Measurements from ENCODE around the gene FCER2. TPM values are rescaled to one million over a fixed set of nuclear protein-coding genes. Genes with fewer than 3 reads are reported as not detected.

Gene FCER2
- total and polyA plus RNA-seq, 4 donors, result 0.27 to 0.59 (median 0.50) TPM; not detected in 1

- Histone ChIP-seq H3K36me3 (ENCODE audit: control insufficient read depth, insufficient read depth, low read length) (no peaks in the 10 kb centered on the region), H3K4me3 (ENCODE audit: low read depth, low read length) (no peak overlapping the region), H3K27ac (ENCODE audit: low read depth, low read length) (no peak overlapping the region), H3K27me3 (ENCODE audit: control insufficient read depth, insufficient read depth, low read length) (no peaks in the 10 kb centered on the region), H3K9me3 (ENCODE audit: control insufficient read depth, insufficient read depth, low read length) (no peaks in the 10 kb centered on the region), H3K4me1 (ENCODE audit: control insufficient read depth, insufficient read depth, low read length) (peaks cover 6% of the 10 kb centered on the region)
- WGBS (ENCODE audit: insufficient coverage), result 59% methylated on average over 8 of the region's 14 CpGs
- DNase-seq (ENCODE audit: low read depth in 4 of 6, low spot score in 6 of 6), result no peak
Observed at GRCh38 chr19:7657131-7657751, 44.7 kb downstream of the FCER2 start.

- Histone ChIP-seq H3K4me3 (ENCODE audit: low read depth, low read length) (no peak overlapping the region), H3K4me1 (ENCODE audit: control insufficient read depth, insufficient read depth, low read length) (peaks cover 8% of the 10 kb centered on the region), H3K27ac (ENCODE audit: low read depth, low read length) (no peak overlapping the region), H3K9me3 (ENCODE audit: control insufficient read depth, insufficient read depth, low read length) (no peaks in the 10 kb centered on the region), H3K27me3 (ENCODE audit: control insufficient read depth, insufficient read depth, low read length) (peaks cover 5% of the 10 kb centered on the region), H3K36me3 (ENCODE audit: control insufficient read depth, insufficient read depth, low read length) (no peaks in the 10 kb centered on the region)
- DNase-seq (ENCODE audit: low read depth in 4 of 6, low spot score in 6 of 6), result no peak
- WGBS (ENCODE audit: insufficient coverage), result 67% methylated on average over 8 of the region's 8 CpGs
Observed at GRCh38 chr19:7655581-7655980, 46.4 kb downstream of the FCER2 start.

- WGBS (ENCODE audit: insufficient coverage), result 73% methylated on average over 3 of the region's 8 CpGs
- no peak overlapping the region for H3K4me3 ChIP-seq (ENCODE audit: low read depth, low read length)
- H3K9me3 ChIP-seq (ENCODE audit: control insufficient read depth, insufficient read depth, low read length), result no peaks in the 10 kb centered on the region
- H3K36me3 ChIP-seq (ENCODE audit: control insufficient read depth, insufficient read depth, low read length), result no peaks in the 10 kb centered on the region
- peaks cover 8% of the 10 kb centered on the region for H3K4me1 ChIP-seq (ENCODE audit: control insufficient read depth, insufficient read depth, low read length)
- no peak for DNase-seq (ENCODE audit: low read depth in 4 of 6, low spot score in 6 of 6)
- peaks cover 5% of the 10 kb centered on the region for H3K27me3 ChIP-seq (ENCODE audit: control insufficient read depth, insufficient read depth, low read length)
- no peak overlapping the region for H3K27ac ChIP-seq (ENCODE audit: low read depth, low read length)
Observed at GRCh38 chr19:7654401-7654800, 47.5 kb downstream of the FCER2 start.

GRCh38 chr19:7652061-7652641 is 49.8 kb downstream of the FCER2 start:
- 2% methylated on average over 24 of the region's 28 CpGs for WGBS (ENCODE audit: insufficient coverage)
- Histone ChIP-seq H3K4me1 (ENCODE audit: control insufficient read depth, insufficient read depth, low read length) (peaks cover 5% of the 10 kb centered on the region), H3K27me3 (ENCODE audit: control insufficient read depth, insufficient read depth, low read length) (peaks cover 5% of the 10 kb centered on the region), H3K27ac (ENCODE audit: low read depth, low read length) (no peak overlapping the region), H3K4me3 (ENCODE audit: low read depth, low read length) (no peak overlapping the region), H3K36me3 (ENCODE audit: control insufficient read depth, insufficient read depth, low read length) (peaks cover 2% of the 10 kb centered on the region), H3K9me3 (ENCODE audit: control insufficient read depth, insufficient read depth, low read length) (no peaks in the 10 kb centered on the region)
- peak; percentile 28 to 90 (median 66) for DNase-seq (ENCODE audit: low read depth in 4 of 6, low spot score in 6 of 6)

- 44% methylated on average over 2 of the region's 2 CpGs for WGBS (ENCODE audit: insufficient coverage)
- DNase-seq (ENCODE audit: low read depth in 4 of 6, low spot score in 6 of 6), result no peak
- H3K4me3 ChIP-seq (ENCODE audit: low read depth, low read length), result no peak overlapping the region
Observed at GRCh38 chr19:7650148-7650547, 51.8 kb downstream of the FCER2 start.

GRCh38 chr19:7648265-7649014 is 53.5 kb downstream of the FCER2 start:
- Histone ChIP-seq H3K27ac (ENCODE audit: low read depth, low read length) (no peak overlapping the region), H3K9me3 (ENCODE audit: control insufficient read depth, insufficient read depth, low read length) (no peaks in the 10 kb centered on the region), H3K27me3 (ENCODE audit: control insufficient read depth, insufficient read depth, low read length) (peaks cover 5% of the 10 kb centered on the region), H3K4me3 (ENCODE audit: low read depth, low read length) (no peak overlapping the region), H3K4me1 (ENCODE audit: control insufficient read depth, insufficient read depth, low read length) (peaks cover 5% of the 10 kb centered on the region), H3K36me3 (ENCODE audit: control insufficient read depth, insufficient read depth, low read length) (peaks cover 5% of the 10 kb centered on the region)
- no peak for DNase-seq (ENCODE audit: low read depth in 4 of 6, low spot score in 6 of 6)
- WGBS (ENCODE audit: insufficient coverage), result 87% methylated on average over 14 of the region's 15 CpGs

More at GRCh38 chr19:7650148-7650547, 51.8 kb downstream of the FCER2 start:
- H3K27ac ChIP-seq (ENCODE audit: low read depth, low read length), result no peak overlapping the region
- H3K9me3 ChIP-seq (ENCODE audit: control insufficient read depth, insufficient read depth, low read length), result no peaks in the 10 kb centered on the region
- H3K4me1 ChIP-seq (ENCODE audit: control insufficient read depth, insufficient read depth, low read length), result peaks cover 5% of the 10 kb centered on the region
- H3K27me3 ChIP-seq (ENCODE audit: control insufficient read depth, insufficient read depth, low read length), result peaks cover 5% of the 10 kb centered on the region
- peaks cover 5% of the 10 kb centered on the region for H3K36me3 ChIP-seq (ENCODE audit: control insufficient read depth, insufficient read depth, low read length)

- Histone ChIP-seq H3K4me3 (ENCODE audit: low read depth, low read length) (no peak overlapping the region), H3K27ac (ENCODE audit: low read depth, low read length) (no peak overlapping the region), H3K9me3 (ENCODE audit: control insufficient read depth, insufficient read depth, low read length) (no peaks in the 10 kb centered on the region), H3K36me3 (ENCODE audit: control insufficient read depth, insufficient read depth, low read length) (peaks cover 8% of the 10 kb centered on the region), H3K4me1 (ENCODE audit: control insufficient read depth, insufficient read depth, low read length) (peaks cover under 1% of the 10 kb centered on the region), H3K27me3 (ENCODE audit: control insufficient read depth, insufficient read depth, low read length) (peaks cover 5% of the 10 kb centered on the region)
- DNase-seq (ENCODE audit: low read depth in 4 of 6, low spot score in 6 of 6), result no peak
- 93% methylated on average over 26 of the region's 26 CpGs for WGBS (ENCODE audit: insufficient coverage)
Observed at GRCh38 chr19:7647156-7647555, 54.8 kb downstream of the FCER2 start.

GRCh38 chr19:7646426-7646700 is 55.6 kb downstream of the FCER2 start:
- no peaks in the 10 kb centered on the region for H3K9me3 ChIP-seq (ENCODE audit: control insufficient read depth, insufficient read depth, low read length)
- no peaks in the 10 kb centered on the region for H3K4me1 ChIP-seq (ENCODE audit: control insufficient read depth, insufficient read depth, low read length)
- H3K27me3 ChIP-seq (ENCODE audit: control insufficient read depth, insufficient read depth, low read length), result peaks cover 4% of the 10 kb centered on the region
- H3K4me3 ChIP-seq (ENCODE audit: low read depth, low read length), result no peak overlapping the region
- 83% methylated on average over 8 of the region's 8 CpGs for WGBS (ENCODE audit: insufficient coverage)
- DNase-seq (ENCODE audit: low read depth in 4 of 6, low spot score in 6 of 6), result no peak
- H3K27ac ChIP-seq (ENCODE audit: low read depth, low read length), result no peak overlapping the region
- peaks cover 8% of the 10 kb centered on the region for H3K36me3 ChIP-seq (ENCODE audit: control insufficient read depth, insufficient read depth, low read length)

GRCh38 chr19:7645656-7646425 is 56.1 kb downstream of the FCER2 start:
- Histone ChIP-seq H3K27me3 (ENCODE audit: control insufficient read depth, insufficient read depth, low read length) (peaks cover under 1% of the 10 kb centered on the region), H3K9me3 (ENCODE audit: control insufficient read depth, insufficient read depth, low read length) (no peaks in the 10 kb centered on the region), H3K4me3 (ENCODE audit: low read depth, low read length) (no peak overlapping the region), H3K4me1 (ENCODE audit: control insufficient read depth, insufficient read depth, low read length) (no peaks in the 10 kb centered on the region), H3K27ac (ENCODE audit: low read depth, low read length) (no peak overlapping the region), H3K36me3 (ENCODE audit: control insufficient read depth, insufficient read depth, low read length) (peaks cover 8% of the 10 kb centered on the region)
- no peak for DNase-seq (ENCODE audit: low read depth in 4 of 6, low spot score in 6 of 6)
- 53% methylated on average over 19 of the region's 20 CpGs for WGBS (ENCODE audit: insufficient coverage)

All from spinal cord (tissue), 10 donors.